K562 (cell line): ENCODE data around the gene PRKAR2B. TPM values are rescaled to one million over a fixed set of nuclear protein-coding genes. Genes with fewer than 3 reads are reported as not detected.

Source experiments
- ATF4 ChIP-seq: fragments of 450-650 bp; formaldehyde crosslinking; IDR thresholded peaks from 2 replicates; pipeline ENCODE4 v1.4.0; 2022; ENCODE audit warnings: mild to moderate bottlenecking, moderate library complexity
- CEBPB ChIP-seq: fragments of 450-650 bp; IDR thresholded peaks from 2 replicates; pipeline ENCODE4 v1.6.1; 2016; ENCODE audit warnings: missing genetic modification characterization, missing compliant biosample characterization
- CEBPG ChIP-seq, 3 experiments: fragments of 200-800 bp in 1 of 3; sonication (Bioruptor generic) in 1 of 3; sonication (generic) in 1 of 3; formaldehyde crosslinking in 1 of 3; IDR thresholded peaks in 2 of 3; conservative IDR thresholded peaks in 1 of 3; 2 replicates each; pipeline versions ENCODE4 v1.6.1 to v1.8.0; 2016 to 2022; ENCODE audit warnings: missing compliant biosample characterization in 2 of 3, missing genetic modification characterization in 2 of 3, mild to moderate bottlenecking in 1 of 3, missing genetic modification reagents in 1 of 3
- CHD1 ChIP-seq: fragments of 200-600 bp; sonication (generic); IDR thresholded peaks from one replicate; pipeline ENCODE4 v1.6.1; 2012; ENCODE audit warnings: mild to moderate bottlenecking, moderate library complexity, low read length, inconsistent platforms
- GTF2E2 ChIP-seq: fragments of 200-800 bp; sonication (Bioruptor generic); IDR thresholded peaks from 2 replicates; pipeline ENCODE4 v1.6.1; 2016; ENCODE audit warnings: missing genetic modification characterization, missing compliant biosample characterization
- HEY1 ChIP-seq: fragments of 250-450 bp; sonication (Bioruptor Pico); IDR thresholded peaks from 2 replicates; pipeline ENCODE4 v1.5.0; 2020; ENCODE audit warnings: mild to moderate bottlenecking, moderate library complexity, borderline replicate concordance
- NBN ChIP-seq: fragments of 450-650 bp; IDR thresholded peaks from 2 replicates; pipeline ENCODE4 v1.6.1; 2016; ENCODE audit warnings: low read depth, mild to moderate bottlenecking
- NFXL1 ChIP-seq: fragments of 450-650 bp; formaldehyde crosslinking; IDR thresholded peaks from 2 replicates; pipeline ENCODE4 v1.4.0; 2021; ENCODE audit warnings: mild to moderate bottlenecking
- NR3C1 ChIP-seq: sonication (generic); formaldehyde crosslinking; IDR thresholded peaks from 2 replicates; pipeline ENCODE4 v1.8.1; 2022; ENCODE audit warnings: missing genetic modification reagents
- POLR2H ChIP-seq: IDR thresholded peaks from 2 replicates; pipeline ENCODE4 v1.6.1; 2016; ENCODE audit warnings: missing genetic modification characterization, low read depth, mild to moderate bottlenecking, control low read depth, missing compliant biosample characterization, moderate library complexity
- PTRF ChIP-seq: fragments of 450-650 bp; IDR thresholded peaks from 2 replicates; pipeline ENCODE4 v1.6.1; 2016; ENCODE audit warnings: mild to moderate bottlenecking, missing genetic modification characterization, missing compliant biosample characterization
- STAT5B ChIP-seq: fragments of 250-450 bp; sonication (Bioruptor Pico); IDR thresholded peaks from 2 replicates; pipeline ENCODE4 v1.8.0; 2021; ENCODE audit warnings: mild to moderate bottlenecking, inconsistent platforms
- TCF7 ChIP-seq: sonication (generic); IDR thresholded peaks from 2 replicates; pipeline ENCODE4 v1.6.1; 2016; ENCODE audit warnings: antibody characterized with exemption, borderline replicate concordance
- TEAD4 ChIP-seq, 2 experiments: sonication (generic) in 1 of 2; formaldehyde crosslinking in 1 of 2; IDR thresholded peaks; 2 replicates each; pipeline versions ENCODE4 v1.6.1 to v1.8.0; 2012 to 2022; ENCODE audit warnings: borderline replicate concordance in 1 of 2, inconsistent platforms in 1 of 2, low read length in 1 of 2, mild to moderate bottlenecking in 1 of 2, missing genetic modification reagents in 1 of 2
- ZNF584 ChIP-seq: fragments of 200-800 bp; sonication (Bioruptor generic); IDR thresholded peaks from 2 replicates; pipeline ENCODE4 v1.6.1; 2016; ENCODE audit warnings: low read depth, mild to moderate bottlenecking, missing genetic modification characterization, missing compliant biosample characterization
- ZNF695 ChIP-seq: fragments of 450-650 bp; formaldehyde crosslinking; IDR thresholded peaks from 2 replicates; pipeline ENCODE4 v1.4.0; 2020; ENCODE audit warnings: mild to moderate bottlenecking, moderate library complexity
- ZNF717 ChIP-seq: fragments of 250-450 bp; sonication (Bioruptor Pico); IDR thresholded peaks from 2 replicates; pipeline ENCODE4 v1.5.0; 2021
- polyA plus RNA-seq, 8 experiments: library from polyadenylated mRNA; depleted of rRNA in 4 of 8; stranded (reverse) in 5 of 8; unstranded in 3 of 8; fragments of >200 nt; fragmentation: Nextera tagmentation in 2 of 8; fragmentation: Illumina TruSeq in 1 of 8; extraction: Ambion mirVana in 2 of 8; extraction: Trizol in 1 of 8; gene quantifications; 2 replicates each; pipeline versions ENCODE4 v1.2.1 to v1.2.3, GENCODE V29; 2011 to 2014; ENCODE audit warnings: inconsistent platforms in 1 of 8, missing spikeins in 1 of 8
- total RNA-seq, 7 experiments: library from RNA; depleted of rRNA in 6 of 7; stranded (reverse); fragments of >200 nt in 6 of 7; fragmentation: Illumina TruSeq in 2 of 7; extraction: Trizol in 2 of 7; gene quantifications; 2 replicates each; pipeline versions ENCODE4 v1.2.1 to v1.2.3, GENCODE V29; 2011 to 2021; ENCODE audit warnings: low replicate concordance in 1 of 7
- TF ChIP-seq, protein P1 (sequence below): sonication (generic); formaldehyde crosslinking; IDR thresholded peaks from 2 replicates; pipeline ENCODE4 v1.9.0; 2022; ENCODE audit warnings: mild to moderate bottlenecking, missing genetic modification reagents
- TF ChIP-seq, protein P2 (sequence below): IDR thresholded peaks from 2 replicates; pipeline ENCODE4 v1.6.1; 2012; ENCODE audit warnings: low read depth, low read length, improper control_type of control experiment, borderline replicate concordance
- TF ChIP-seq, protein P3 (sequence below): sonication (generic); formaldehyde crosslinking; IDR thresholded peaks from 2 replicates; pipeline ENCODE4 v1.8.1; 2023; ENCODE audit warnings: mild to moderate bottlenecking, missing genetic modification reagents, moderate library complexity

The PRKAR2B gene
- total and polyA plus RNA-seq, 9 of the 15 experiments (the other 6 are each of a cell fraction or from before 2014, with no cell fraction given): 59.0 to 173 (median 129) TPM

DNA sequence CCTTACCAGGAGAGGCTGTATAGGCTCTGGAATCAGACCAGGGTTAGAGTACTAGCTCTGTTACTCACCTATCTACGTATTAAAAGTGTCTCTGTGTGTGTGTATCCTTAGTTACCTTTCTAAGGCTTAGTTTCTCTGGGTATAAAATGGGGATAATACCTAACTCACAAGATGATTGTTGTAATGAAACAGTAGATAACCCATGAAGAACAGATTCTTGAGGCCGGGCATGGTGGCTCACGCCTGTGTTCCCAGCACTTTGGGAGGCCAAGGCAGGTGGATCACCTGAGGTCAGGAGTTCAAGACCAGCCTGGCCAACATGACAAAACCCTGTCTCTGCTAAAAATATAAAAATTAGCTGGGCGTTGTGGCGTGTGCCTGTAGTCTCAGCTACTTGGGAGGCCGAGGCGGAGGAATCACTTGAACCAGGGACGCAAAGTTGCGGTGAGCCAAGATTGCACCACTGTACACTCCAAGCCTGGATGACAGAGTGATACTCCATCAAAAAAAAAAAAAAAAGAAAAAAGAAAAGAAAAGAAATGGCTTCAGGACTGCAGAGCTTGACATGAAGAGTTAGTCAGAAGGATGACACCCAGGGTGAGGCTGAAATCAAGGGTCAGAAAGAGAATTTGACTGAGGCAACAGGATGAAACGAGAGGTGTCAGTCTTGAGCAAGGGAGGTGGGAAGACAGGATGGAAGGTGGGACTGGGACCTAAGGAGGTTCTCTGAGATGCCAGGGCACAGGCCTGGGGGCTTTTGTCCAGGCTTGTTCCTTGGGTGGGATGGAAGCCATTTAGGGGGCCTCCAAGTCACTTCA, 33.4 kb downstream of the PRKAR2B start (continued):
- TF ChIP-seq CEBPG (CRISPR knock-in tag; IDR thresholded peaks at IDR 0.05) (peak; percentile 95), CEBPG (tag; conservative IDR thresholded peaks at IDR 0.05 in 1 of 2, IDR thresholded peaks at IDR 0.05 in 1 of 2) (peak in 1 of 2 experiments; percentile 83; a peak in 2 of 4 replicates), POLR2H (tag) (no peak), HEY1 (CRISPR knock-in tag) (no peak), CEBPB (tag) (no peak), STAT5B (CRISPR knock-in tag) (no peak), GTF2E2 (tag) (0 out of 2 replicates have a peak, but pooled peaks have one; percentile 15), ZNF717 (CRISPR knock-in tag) (no peak), ATF4 (CRISPR knock-in tag) (peak; percentile 57; the same call in 1 of the 2 replicates), TEAD4 (IDR thresholded peaks at IDR 0.05; ENCODE audit: low read length) (no peak), TEAD4 (CRISPR knock-in tag; IDR thresholded peaks at IDR 0.05; ENCODE audit: borderline replicate concordance) (0 out of 2 replicates have a peak, but pooled peaks have one; percentile 29), TCF7 (no peak), NFXL1 (CRISPR knock-in tag) (0 out of 2 replicates have a peak, but pooled peaks have one; percentile 45), NR3C1 (CRISPR knock-in tag) (no peak), CHD1 (no peak), ZNF584 (CRISPR knock-in tag) (peak; percentile 45; the same call in 1 of the 2 replicates), ZNF695 (no peak), PTRF (tag) (peak; percentile 60), NBN (0 out of 2 replicates have a peak, but pooled peaks have one; percentile 23)
- TF ChIP-seq, protein P1, sequence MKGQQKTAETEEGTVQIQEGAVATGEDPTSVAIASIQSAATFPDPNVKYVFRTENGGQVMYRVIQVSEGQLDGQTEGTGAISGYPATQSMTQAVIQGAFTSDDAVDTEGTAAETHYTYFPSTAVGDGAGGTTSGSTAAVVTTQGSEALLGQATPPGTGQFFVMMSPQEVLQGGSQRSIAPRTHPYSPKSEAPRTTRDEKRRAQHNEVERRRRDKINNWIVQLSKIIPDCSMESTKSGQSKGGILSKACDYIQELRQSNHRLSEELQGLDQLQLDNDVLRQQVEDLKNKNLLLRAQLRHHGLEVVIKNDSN (CRISPR knock-in tag): 0 out of 2 replicates have a peak, but pooled peaks have one; percentile 9
- TF ChIP-seq, protein P2, sequence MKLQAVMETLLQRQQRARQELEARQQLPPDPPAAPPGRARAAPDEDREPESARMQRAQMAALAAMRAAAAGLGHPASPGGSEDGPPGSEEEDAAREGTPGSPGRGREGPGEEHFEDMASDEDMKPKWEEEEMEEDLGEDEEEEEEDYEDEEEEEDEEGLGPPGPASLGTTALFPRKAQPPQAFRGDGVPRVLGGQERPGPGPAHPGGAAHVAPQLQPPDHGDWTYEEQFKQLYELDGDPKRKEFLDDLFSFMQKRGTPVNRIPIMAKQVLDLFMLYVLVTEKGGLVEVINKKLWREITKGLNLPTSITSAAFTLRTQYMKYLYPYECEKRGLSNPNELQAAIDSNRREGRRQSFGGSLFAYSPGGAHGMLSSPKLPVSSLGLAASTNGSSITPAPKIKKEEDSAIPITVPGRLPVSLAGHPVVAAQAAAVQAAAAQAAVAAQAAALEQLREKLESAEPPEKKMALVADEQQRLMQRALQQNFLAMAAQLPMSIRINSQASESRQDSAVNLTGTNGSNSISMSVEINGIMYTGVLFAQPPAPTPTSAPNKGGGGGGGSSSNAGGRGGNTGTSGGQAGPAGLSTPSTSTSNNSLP: peak; percentile 6; the same call in 1 of the 2 replicates
- TF ChIP-seq, protein P3, sequence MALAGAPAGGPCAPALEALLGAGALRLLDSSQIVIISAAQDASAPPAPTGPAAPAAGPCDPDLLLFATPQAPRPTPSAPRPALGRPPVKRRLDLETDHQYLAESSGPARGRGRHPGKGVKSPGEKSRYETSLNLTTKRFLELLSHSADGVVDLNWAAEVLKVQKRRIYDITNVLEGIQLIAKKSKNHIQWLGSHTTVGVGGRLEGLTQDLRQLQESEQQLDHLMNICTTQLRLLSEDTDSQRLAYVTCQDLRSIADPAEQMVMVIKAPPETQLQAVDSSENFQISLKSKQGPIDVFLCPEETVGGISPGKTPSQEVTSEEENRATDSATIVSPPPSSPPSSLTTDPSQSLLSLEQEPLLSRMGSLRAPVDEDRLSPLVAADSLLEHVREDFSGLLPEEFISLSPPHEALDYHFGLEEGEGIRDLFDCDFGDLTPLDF (CRISPR knock-in tag): no peak
